HepG2 (cell line): ENCODE results near the gene SLC2A2. TPM values are rescaled to one million over a fixed set of nuclear protein-coding genes. Genes with fewer than 3 reads are reported as not detected.
A peak's percentile ranks its signal among the peaks of the same experiment; 100 is the strongest.

Experiments
- AGO1 ChIP-seq: fragments of 200-400 bp; formaldehyde crosslinking; IDR thresholded peaks from 2 replicates; pipeline ENCODE4 v1.6.1; 2017; ENCODE audit warnings: mild to moderate bottlenecking, low read depth, low read length, moderate library complexity; ENCODE audit not compliant: poor library complexity, severe bottlenecking
- BORCS8-MEF2B ChIP-seq: sonication (generic); formaldehyde crosslinking; IDR thresholded peaks from 2 replicates; pipeline ENCODE4 v1.8.0; 2022; ENCODE audit warnings: mild to moderate bottlenecking, missing genetic modification reagents
- BRD4 ChIP-seq: sonication (generic); formaldehyde crosslinking; IDR thresholded peaks from 2 replicates; pipeline ENCODE4 v1.4.0; 2020; ENCODE audit warnings: missing genetic modification reagents
- CBX5 ChIP-seq: sonication (generic); formaldehyde crosslinking; IDR thresholded peaks from 2 replicates; pipeline ENCODE4 v1.4.0; 2020; ENCODE audit warnings: missing genetic modification reagents, borderline replicate concordance
- FOXK1 ChIP-seq: sonication (generic); formaldehyde crosslinking; IDR thresholded peaks from 2 replicates; pipeline ENCODE4 v1.4.0; 2020; ENCODE audit warnings: low read depth, missing genetic modification reagents, borderline replicate concordance
- HHEX ChIP-seq: IDR thresholded peaks from 2 replicates; pipeline ENCODE4 v1.6.1; 2016; ENCODE audit warnings: control low read depth
- KLF6 ChIP-seq: IDR thresholded peaks from 2 replicates; pipeline ENCODE4 v1.8.0; 2016; ENCODE audit warnings: missing biosample characterization, missing genetic modification reagents
- KMT2B ChIP-seq: IDR thresholded peaks from 2 replicates; pipeline ENCODE4 v1.6.1; 2016; ENCODE audit warnings: missing genetic modification reagents, missing compliant biosample characterization
- NR2F1 ChIP-seq, 2 experiments: fragments of 450-650 bp in 1 of 2; formaldehyde crosslinking in 1 of 2; IDR thresholded peaks; 2 replicates each; pipeline versions ENCODE4 v1.5.0 to v1.6.1; 2016 to 2020; ENCODE audit warnings: mild to moderate bottlenecking in 1 of 2, missing compliant biosample characterization in 1 of 2, missing genetic modification reagents in 1 of 2, moderate library complexity in 1 of 2
- PITX1 ChIP-seq: sonication (generic); formaldehyde crosslinking; IDR thresholded peaks from 2 replicates; pipeline ENCODE4 v1.5.1; 2020; ENCODE audit warnings: mild to moderate bottlenecking, missing genetic modification reagents
- POLR2AphosphoS5 ChIP-seq: IDR thresholded peaks from 2 replicates; pipeline ENCODE4 v1.6.1; 2012; ENCODE audit warnings: low read depth, low read length
- YEATS2 ChIP-seq: sonication (generic); formaldehyde crosslinking; IDR thresholded peaks from 2 replicates; pipeline ENCODE4 v1.4.0; 2020; ENCODE audit warnings: missing genetic modification reagents, borderline replicate concordance
- ZMYM3 ChIP-seq: sonication (generic); formaldehyde crosslinking; IDR thresholded peaks from 2 replicates; pipeline ENCODE4 v1.5.1; 2020; ENCODE audit warnings: mild to moderate bottlenecking, missing genetic modification reagents
- ZNF230 ChIP-seq: sonication (generic); formaldehyde crosslinking; IDR thresholded peaks from 2 replicates; pipeline ENCODE4 v1.4.0; 2020; ENCODE audit warnings: mild to moderate bottlenecking, missing genetic modification reagents
- ZNF263 ChIP-seq: sonication (generic); formaldehyde crosslinking; IDR thresholded peaks from 2 replicates; pipeline ENCODE4 v1.4.0; 2020; ENCODE audit warnings: missing genetic modification reagents
- ZNF460 ChIP-seq: sonication (generic); formaldehyde crosslinking; IDR thresholded peaks from 2 replicates; pipeline ENCODE4 v1.5.1; 2020; ENCODE audit warnings: missing genetic modification reagents, mild to moderate bottlenecking, borderline replicate concordance
- ZNF570 ChIP-seq: sonication (generic); formaldehyde crosslinking; IDR thresholded peaks from 2 replicates; pipeline ENCODE4 v1.4.0; 2020; ENCODE audit warnings: mild to moderate bottlenecking, missing genetic modification reagents, borderline replicate concordance
- ZNF607 ChIP-seq: sonication (generic); formaldehyde crosslinking; IDR thresholded peaks from 2 replicates; pipeline ENCODE4 v1.5.1; 2020; ENCODE audit warnings: missing genetic modification reagents, mild to moderate bottlenecking, borderline replicate concordance
- ZNF724P ChIP-seq: sonication (generic); formaldehyde crosslinking; IDR thresholded peaks from 2 replicates; pipeline ENCODE4 v1.8.0; 2022; ENCODE audit warnings: missing genetic modification reagents, borderline replicate concordance
- ZNF878 ChIP-seq: sonication (generic); formaldehyde crosslinking; IDR thresholded peaks from 2 replicates; pipeline ENCODE4 v1.8.1; 2023; ENCODE audit warnings: mild to moderate bottlenecking, missing genetic modification reagents, moderate library complexity
- polyA plus RNA-seq, 8 experiments: library from polyadenylated mRNA; depleted of rRNA in 3 of 8; stranded (reverse) in 7 of 8; unstranded in 1 of 8; fragments of >200 nt; fragmentation: Illumina TruSeq in 4 of 8; extraction: Trizol in 4 of 8; gene quantifications; 2 replicates each; pipeline versions ENCODE4 v1.2.1 to v1.2.3, GENCODE V29; 2011 to 2016; ENCODE audit warnings: low read depth in 4 of 8, missing spikeins in 1 of 8, mixed read lengths in 1 of 8; ENCODE audit not compliant: insufficient read depth in 1 of 8
- total RNA-seq, 5 experiments: library from RNA; depleted of rRNA; stranded (reverse); fragments of >200 nt; fragmentation: Illumina TruSeq; extraction: Trizol; gene quantifications; 2 replicates each; pipeline ENCODE4 v1.2.3, GENCODE V29; 2016; ENCODE audit warnings: low read depth in 1 of 5
- TF ChIP-seq, protein P1 (sequence below): sonication (generic); formaldehyde crosslinking; conservative IDR thresholded peaks from 2 replicates; pipeline ENCODE4 v1.8.1; 2023; ENCODE audit warnings: missing genetic modification reagents
- TF ChIP-seq, protein P2 (sequence below): sonication (generic); formaldehyde crosslinking; IDR thresholded peaks from 2 replicates; pipeline ENCODE4 v1.4.0; 2020; ENCODE audit warnings: mild to moderate bottlenecking, missing genetic modification reagents
- TF ChIP-seq, protein P3 (sequence below): sonication (generic); formaldehyde crosslinking; IDR thresholded peaks from 2 replicates; pipeline ENCODE4 v1.4.0; 2020; ENCODE audit warnings: mild to moderate bottlenecking, missing genetic modification reagents, borderline replicate concordance

The SLC2A2 gene
- total and polyA plus RNA-seq, 2 of the 13 experiments (the other 11 are each of a cell fraction or from before 2014, with no cell fraction given) = 19.5 to 23.2 TPM

DNA sequence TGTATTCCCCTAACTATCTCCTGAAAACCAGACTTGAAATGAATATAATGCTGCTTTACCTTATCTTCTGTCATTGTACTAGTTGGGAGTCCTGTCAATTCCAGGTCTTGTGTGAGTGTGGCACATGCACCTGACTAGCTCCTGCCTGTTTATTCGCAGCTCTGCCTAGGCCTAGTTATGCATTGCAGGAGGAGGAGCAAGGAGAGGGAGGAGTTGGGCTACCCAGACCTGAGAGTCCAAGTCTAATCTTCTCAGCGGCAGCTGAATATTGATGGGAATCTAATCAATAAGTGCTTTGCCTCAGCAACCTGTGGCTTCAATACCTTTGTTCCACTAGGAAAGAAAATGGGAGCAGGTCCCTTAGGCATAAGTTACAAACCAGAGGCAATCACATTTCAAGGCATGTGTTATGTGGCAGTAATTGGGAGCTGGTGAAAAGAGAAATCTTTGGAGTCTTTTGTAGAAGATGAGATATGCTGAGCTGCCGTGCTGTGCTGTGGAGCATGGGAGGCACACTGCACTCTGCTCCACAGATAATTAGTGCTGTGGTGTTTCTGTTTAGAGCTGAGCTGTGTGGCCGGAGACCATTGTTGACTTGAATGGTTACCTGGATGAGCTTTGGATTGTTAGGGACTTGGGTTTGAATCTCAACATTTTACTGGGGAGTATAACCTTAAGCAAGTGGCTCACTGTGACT is at the start of gene SLC2A2 (continued):
- TF ChIP-seq HHEX = no peak
- TF ChIP-seq BRD4 (CRISPR knock-in tag) = no peak
- no peak for TF ChIP-seq FOXK1
- TF ChIP-seq YEATS2 (CRISPR knock-in tag) = no peak
- TF ChIP-seq KLF6 (CRISPR knock-in tag) = no peak
- TF ChIP-seq, protein P1, sequence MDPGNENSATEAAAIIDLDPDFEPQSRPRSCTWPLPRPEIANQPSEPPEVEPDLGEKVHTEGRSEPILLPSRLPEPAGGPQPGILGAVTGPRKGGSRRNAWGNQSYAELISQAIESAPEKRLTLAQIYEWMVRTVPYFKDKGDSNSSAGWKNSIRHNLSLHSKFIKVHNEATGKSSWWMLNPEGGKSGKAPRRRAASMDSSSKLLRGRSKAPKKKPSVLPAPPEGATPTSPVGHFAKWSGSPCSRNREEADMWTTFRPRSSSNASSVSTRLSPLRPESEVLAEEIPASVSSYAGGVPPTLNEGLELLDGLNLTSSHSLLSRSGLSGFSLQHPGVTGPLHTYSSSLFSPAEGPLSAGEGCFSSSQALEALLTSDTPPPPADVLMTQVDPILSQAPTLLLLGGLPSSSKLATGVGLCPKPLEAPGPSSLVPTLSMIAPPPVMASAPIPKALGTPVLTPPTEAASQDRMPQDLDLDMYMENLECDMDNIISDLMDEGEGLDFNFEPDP (CRISPR knock-in tag) = no peak
- TF ChIP-seq ZMYM3 (CRISPR knock-in tag) = peak; percentile 41; the same call in 1 of the 2 replicates
- no peak for TF ChIP-seq KMT2B (CRISPR knock-in tag)
- TF ChIP-seq BORCS8-MEF2B (CRISPR knock-in tag) = no peak
- no peak for TF ChIP-seq ZNF724P (CRISPR knock-in tag)
- no peak for TF ChIP-seq AGO1
- TF ChIP-seq NR2F1 (CRISPR knock-in tag; IDR thresholded peaks at IDR 0.05) = no peak
- TF ChIP-seq PITX1 (CRISPR knock-in tag) = 0 out of 2 replicates have a peak, but pooled peaks have one; percentile 14
- TF ChIP-seq ZNF570 = no peak
- no peak for TF ChIP-seq CBX5 (CRISPR knock-in tag)
- peak; percentile 77; the same call in 1 of the 2 replicates for TF ChIP-seq ZNF263 (CRISPR knock-in tag)
- no peak; the same call in 1 of the 2 replicates for TF ChIP-seq ZNF607 (CRISPR knock-in tag)
- TF ChIP-seq, protein P2, sequence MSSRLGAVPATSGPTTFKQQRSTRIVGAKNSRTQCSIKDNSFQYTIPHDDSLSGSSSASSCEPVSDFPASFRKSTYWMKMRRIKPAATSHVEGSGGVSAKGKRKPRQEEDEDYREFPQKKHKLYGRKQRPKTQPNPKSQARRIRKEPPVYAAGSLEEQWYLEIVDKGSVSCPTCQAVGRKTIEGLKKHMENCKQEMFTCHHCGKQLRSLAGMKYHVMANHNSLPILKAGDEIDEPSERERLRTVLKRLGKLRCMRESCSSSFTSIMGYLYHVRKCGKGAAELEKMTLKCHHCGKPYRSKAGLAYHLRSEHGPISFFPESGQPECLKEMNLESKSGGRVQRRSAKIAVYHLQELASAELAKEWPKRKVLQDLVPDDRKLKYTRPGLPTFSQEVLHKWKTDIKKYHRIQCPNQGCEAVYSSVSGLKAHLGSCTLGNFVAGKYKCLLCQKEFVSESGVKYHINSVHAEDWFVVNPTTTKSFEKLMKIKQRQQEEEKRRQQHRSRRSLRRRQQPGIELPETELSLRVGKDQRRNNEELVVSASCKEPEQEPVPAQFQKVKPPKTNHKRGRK (CRISPR knock-in tag) = no peak
- TF ChIP-seq, protein P3, sequence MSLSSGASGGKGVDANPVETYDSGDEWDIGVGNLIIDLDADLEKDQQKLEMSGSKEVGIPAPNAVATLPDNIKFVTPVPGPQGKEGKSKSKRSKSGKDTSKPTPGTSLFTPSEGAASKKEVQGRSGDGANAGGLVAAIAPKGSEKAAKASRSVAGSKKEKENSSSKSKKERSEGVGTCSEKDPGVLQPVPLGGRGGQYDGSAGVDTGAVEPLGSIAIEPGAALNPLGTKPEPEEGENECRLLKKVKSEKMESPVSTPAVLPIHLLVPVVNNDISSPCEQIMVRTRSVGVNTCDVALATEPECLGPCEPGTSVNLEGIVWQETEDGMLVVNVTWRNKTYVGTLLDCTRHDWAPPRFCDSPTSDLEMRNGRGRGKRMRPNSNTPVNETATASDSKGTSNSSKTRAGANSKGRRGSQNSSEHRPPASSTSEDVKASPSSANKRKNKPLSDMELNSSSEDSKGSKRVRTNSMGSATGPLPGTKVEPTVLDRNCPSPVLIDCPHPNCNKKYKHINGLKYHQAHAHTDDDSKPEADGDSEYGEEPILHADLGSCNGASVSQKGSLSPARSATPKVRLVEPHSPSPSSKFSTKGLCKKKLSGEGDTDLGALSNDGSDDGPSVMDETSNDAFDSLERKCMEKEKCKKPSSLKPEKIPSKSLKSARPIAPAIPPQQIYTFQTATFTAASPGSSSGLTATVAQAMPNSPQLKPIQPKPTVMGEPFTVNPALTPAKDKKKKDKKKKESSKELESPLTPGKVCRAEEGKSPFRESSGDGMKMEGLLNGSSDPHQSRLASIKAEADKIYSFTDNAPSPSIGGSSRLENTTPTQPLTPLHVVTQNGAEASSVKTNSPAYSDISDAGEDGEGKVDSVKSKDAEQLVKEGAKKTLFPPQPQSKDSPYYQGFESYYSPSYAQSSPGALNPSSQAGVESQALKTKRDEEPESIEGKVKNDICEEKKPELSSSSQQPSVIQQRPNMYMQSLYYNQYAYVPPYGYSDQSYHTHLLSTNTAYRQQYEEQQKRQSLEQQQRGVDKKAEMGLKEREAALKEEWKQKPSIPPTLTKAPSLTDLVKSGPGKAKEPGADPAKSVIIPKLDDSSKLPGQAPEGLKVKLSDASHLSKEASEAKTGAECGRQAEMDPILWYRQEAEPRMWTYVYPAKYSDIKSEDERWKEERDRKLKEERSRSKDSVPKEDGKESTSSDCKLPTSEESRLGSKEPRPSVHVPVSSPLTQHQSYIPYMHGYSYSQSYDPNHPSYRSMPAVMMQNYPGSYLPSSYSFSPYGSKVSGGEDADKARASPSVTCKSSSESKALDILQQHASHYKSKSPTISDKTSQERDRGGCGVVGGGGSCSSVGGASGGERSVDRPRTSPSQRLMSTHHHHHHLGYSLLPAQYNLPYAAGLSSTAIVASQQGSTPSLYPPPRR = peak; percentile 42; the same call in 1 of the 2 replicates
- no peak; the same call in 1 of the 2 replicates for TF ChIP-seq ZNF230 (CRISPR knock-in tag)
- TF ChIP-seq ZNF878 = no peak
- no peak for TF ChIP-seq ZNF460
- peak; percentile 84 for TF ChIP-seq POLR2AphosphoS5
